Smooth muscle cell of the umbilical artery (primary cell): ENCODE data around the gene RTP1. TPM values are rescaled to one million over a fixed set of nuclear protein-coding genes. Genes with fewer than 3 reads are reported as not detected.

Experiments used
- total RNA-seq: library from RNA; depleted of rRNA; stranded (reverse); fragments of >200 nt; gene quantifications from 2 replicates; pipeline ENCODE4 v1.2.3, GENCODE V29; 2014

The RTP1 gene, protein sequence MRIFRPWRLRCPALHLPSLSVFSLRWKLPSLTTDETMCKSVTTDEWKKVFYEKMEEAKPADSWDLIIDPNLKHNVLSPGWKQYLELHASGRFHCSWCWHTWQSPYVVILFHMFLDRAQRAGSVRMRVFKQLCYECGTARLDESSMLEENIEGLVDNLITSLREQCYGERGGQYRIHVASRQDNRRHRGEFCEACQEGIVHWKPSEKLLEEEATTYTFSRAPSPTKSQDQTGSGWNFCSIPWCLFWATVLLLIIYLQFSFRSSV
- not detected in 2 replicates for total RNA-seq

DNA sequence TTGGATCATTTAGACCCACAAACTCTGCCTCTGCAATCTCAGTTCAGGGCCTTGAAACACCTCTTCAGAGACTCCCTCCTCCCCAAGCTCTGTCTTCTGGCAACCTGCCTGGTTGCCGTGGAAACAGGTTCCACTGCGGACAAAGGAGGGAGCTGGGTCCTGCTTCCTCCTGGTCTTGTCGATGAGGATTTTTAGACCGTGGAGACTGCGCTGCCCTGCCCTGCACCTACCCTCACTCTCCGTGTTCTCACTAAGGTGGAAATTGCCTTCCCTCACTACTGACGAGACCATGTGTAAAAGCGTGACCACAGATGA is at the start of gene RTP1:
RTP1 (plus strand) TSS at position 152 of the 315 bp plus-strand sequence; CDS start at position 182, 30 bp downstream.

Other genes starting within 250 kb of the RTP1 start
- 9.2 and 9.6 TPM in 2 replicates for gene RPL39L, start 58.0 kb upstream of the RTP1 start, total RNA-seq
- 8.5 and 25.5 TPM in 2 replicates for gene MASP1, start 94.3 kb downstream of the RTP1 start, total RNA-seq
- gene RTP4, start 170.9 kb downstream of the RTP1 start, total RNA-seq, result not detected in 2 replicates